Upper lobe of left lung (tissue), 4 donors: ENCODE data around the gene FXYD5.

ENCODE experiments used
- EP300 ChIP-seq, 4 donors: sonication (generic); formaldehyde crosslinking; IDR thresholded peaks; one replicate each; pipeline ENCODE4 v1.5.1; 2017; ENCODE audit warnings: antibody characterized with exemption in 4 of 4, control low read depth in 2 of 4
- POLR2A ChIP-seq, 4 donors: fragments of 450-650 bp; IDR thresholded peaks; one replicate each; pipeline ENCODE4 v1.5.1; 2016 to 2017; ENCODE audit warnings: antibody characterized with exemption in 4 of 4, mild to moderate bottlenecking in 2 of 4
- TF ChIP-seq, protein P1 (sequence below), 6 experiments: fragments of 450-650 bp in 4 of 6; fragments of 200-600 bp in 2 of 6; sonication (generic) in 2 of 6; IDR thresholded peaks; one replicate each; pipeline ENCODE4 v1.5.1; 2016 to 2019; ENCODE audit warnings: antibody characterized with exemption in 6 of 6

GRCh38 chr19:35214766-35215422, 60.4 kb downstream of the FXYD5 start:
- TF ChIP-seq, protein P1, sequence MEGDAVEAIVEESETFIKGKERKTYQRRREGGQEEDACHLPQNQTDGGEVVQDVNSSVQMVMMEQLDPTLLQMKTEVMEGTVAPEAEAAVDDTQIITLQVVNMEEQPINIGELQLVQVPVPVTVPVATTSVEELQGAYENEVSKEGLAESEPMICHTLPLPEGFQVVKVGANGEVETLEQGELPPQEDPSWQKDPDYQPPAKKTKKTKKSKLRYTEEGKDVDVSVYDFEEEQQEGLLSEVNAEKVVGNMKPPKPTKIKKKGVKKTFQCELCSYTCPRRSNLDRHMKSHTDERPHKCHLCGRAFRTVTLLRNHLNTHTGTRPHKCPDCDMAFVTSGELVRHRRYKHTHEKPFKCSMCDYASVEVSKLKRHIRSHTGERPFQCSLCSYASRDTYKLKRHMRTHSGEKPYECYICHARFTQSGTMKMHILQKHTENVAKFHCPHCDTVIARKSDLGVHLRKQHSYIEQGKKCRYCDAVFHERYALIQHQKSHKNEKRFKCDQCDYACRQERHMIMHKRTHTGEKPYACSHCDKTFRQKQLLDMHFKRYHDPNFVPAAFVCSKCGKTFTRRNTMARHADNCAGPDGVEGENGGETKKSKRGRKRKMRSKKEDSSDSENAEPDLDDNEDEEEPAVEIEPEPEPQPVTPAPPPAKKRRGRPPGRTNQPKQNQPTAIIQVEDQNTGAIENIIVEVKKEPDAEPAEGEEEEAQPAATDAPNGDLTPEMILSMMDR (IDR thresholded peaks at IDR 0.05): no peak
- TF ChIP-seq POLR2A (IDR thresholded peaks at IDR 0.05) (no peak), EP300 (IDR thresholded peaks at IDR 0.05) (no peak)
